ENCODE results near the gene ASPG. TPM values are rescaled to one million over a fixed set of nuclear protein-coding genes. Genes with fewer than 3 reads are reported as not detected.
A peak's percentile ranks its signal among the peaks of the same experiment; 100 is the strongest.

The ASPG gene
- total and polyA plus RNA-seq, 8 donors, result 0.16 to 0.68 (median 0.23) TPM; not detected in 2

DNA sequence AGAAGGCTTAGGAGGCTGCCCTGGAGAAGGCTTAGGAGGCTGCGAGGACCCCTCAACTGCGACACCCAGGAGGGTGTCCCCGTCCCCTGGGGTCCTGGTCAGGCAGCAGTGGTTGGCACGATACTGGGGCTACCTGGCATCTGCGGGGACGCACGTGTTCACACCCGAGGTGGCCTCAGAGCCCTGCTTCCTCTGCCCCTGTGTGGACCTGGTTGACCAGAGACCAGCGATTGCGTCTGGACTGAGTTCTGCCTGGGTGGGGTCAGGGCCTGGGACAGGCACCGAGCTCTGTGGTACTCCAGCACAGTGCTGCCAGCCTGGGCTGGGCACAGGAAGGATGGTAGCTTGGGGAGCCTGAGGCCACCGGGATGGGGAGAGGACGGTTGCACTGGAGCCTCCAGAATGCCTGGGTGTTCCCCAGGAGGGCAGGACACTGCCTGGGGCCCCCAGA lies 735 bp downstream of the ASPG start:
- no peak overlapping the region for H3K4me3 ChIP-seq
- intact Hi-C loops (cut with DNase I), result no loop called here

DNA sequence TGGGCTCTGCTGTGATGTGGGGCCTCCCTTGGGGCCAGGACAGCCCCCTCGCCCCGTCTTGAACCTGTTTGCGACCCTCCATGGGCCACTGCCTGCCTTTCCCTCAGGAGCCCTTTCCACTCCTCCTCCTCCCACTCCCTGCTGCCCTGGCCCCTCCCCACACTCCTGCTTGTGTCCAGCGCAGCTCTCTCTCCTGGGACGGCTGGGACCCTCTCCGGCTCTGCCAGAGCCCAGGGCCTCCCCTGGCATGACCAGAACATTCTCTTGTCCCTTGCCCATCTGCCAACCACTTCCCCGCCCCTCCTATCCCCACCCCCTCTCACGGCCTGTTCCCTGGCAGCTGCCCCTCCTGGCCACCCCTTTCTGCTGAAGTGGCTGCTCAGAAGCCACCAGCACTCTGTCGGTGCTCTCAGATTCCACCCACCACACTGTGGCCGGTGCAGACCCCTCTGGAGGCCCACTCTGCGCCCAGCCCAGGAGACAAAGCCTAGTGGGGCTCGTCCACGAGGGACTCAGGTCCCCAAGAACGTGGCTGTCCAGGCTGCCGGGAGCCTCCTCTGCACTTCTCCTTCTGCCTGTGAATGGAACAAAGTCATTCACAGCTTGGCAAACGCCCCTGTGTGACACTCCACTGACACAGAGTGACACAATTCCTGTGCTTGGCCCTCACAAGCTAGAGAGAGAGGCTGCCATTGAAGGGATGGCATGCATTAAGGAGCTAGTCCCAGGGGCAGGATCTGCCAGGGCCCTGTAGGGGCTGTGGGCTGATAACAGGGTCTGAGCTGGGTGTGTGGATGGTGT lies 1.4 kb downstream of the ASPG start:
- Histone ChIP-seq H3K27me3 (no peaks in the 10 kb centered on the region), H3K36me3 (no peaks in the 10 kb centered on the region), H3K4me1 (no peaks in the 10 kb centered on the region), H3K9me3 (no peaks in the 10 kb centered on the region), H3K27ac (no peak overlapping the region), H3K4me3 (no peak overlapping the region)
- TF ChIP-seq, protein P1, sequence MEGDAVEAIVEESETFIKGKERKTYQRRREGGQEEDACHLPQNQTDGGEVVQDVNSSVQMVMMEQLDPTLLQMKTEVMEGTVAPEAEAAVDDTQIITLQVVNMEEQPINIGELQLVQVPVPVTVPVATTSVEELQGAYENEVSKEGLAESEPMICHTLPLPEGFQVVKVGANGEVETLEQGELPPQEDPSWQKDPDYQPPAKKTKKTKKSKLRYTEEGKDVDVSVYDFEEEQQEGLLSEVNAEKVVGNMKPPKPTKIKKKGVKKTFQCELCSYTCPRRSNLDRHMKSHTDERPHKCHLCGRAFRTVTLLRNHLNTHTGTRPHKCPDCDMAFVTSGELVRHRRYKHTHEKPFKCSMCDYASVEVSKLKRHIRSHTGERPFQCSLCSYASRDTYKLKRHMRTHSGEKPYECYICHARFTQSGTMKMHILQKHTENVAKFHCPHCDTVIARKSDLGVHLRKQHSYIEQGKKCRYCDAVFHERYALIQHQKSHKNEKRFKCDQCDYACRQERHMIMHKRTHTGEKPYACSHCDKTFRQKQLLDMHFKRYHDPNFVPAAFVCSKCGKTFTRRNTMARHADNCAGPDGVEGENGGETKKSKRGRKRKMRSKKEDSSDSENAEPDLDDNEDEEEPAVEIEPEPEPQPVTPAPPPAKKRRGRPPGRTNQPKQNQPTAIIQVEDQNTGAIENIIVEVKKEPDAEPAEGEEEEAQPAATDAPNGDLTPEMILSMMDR (IDR thresholded peaks at IDR 0.05), result no peak
- 79 to 86% methylated on average over 13 to 16 of the region's 16 CpGs for WGBS, 2 donors
- FAIRE-seq (no peak), DNase-seq (peak in 5 of 6 donors; percentile 1 to 56 (median 13)), ATAC-seq (no peak)
- intact Hi-C loops (cut with DNase I), result no loop called here

More for the DNA sequence above, 735 bp downstream of the ASPG start:
- H3K9me3 ChIP-seq, result no peaks in the 10 kb centered on the region
- FAIRE-seq (no peak), DNase-seq (peak in 5 of 6 donors; percentile 0 to 72 (median 13)), ATAC-seq (no peak)
- no peaks in the 10 kb centered on the region for H3K27me3 ChIP-seq
- no peaks in the 10 kb centered on the region for H3K36me3 ChIP-seq
- WGBS, 2 donors, result 83 to 89% methylated on average over 11 to 13 of the region's 13 CpGs
- TF ChIP-seq, protein P1 (IDR thresholded peaks at IDR 0.05), result no peak
- no peak overlapping the region for H3K27ac ChIP-seq
- no peaks in the 10 kb centered on the region for H3K4me1 ChIP-seq

DNA sequence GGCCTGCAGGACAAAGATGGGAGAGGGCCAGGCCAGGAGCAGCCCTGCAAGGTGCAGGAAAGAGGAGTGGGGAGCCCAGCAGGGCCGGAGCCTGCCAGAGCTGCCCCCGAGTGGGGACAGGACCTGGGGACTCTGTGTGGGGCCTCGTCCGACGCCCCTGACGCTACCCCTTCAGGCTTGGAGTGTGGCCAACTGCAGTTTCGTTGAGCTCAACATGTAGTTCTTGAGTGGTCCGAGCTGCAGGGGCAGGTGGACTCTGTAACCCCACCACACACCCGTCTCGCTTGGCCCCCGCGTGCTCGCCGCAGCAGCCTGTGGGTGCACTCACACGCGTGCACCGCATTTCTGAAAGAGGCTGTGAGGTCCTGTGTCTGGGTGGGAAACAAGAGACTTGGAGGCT lies 2.0 kb downstream of the ASPG start:
- H3K27me3 ChIP-seq, result no peaks in the 10 kb centered on the region
- ATAC-seq, result no peak
- H3K36me3 ChIP-seq, result no peaks in the 10 kb centered on the region
- TF ChIP-seq, protein P1 (IDR thresholded peaks at IDR 0.05), result no peak
- peak in 3 of 6 donors; percentile 1 to 71 (median 38) for DNase-seq
- H3K4me3 ChIP-seq, result no peak overlapping the region
- FAIRE-seq, result no peak
- no peak overlapping the region for H3K27ac ChIP-seq
- H3K9me3 ChIP-seq, result no peaks in the 10 kb centered on the region
- intact Hi-C loops (cut with DNase I), result no loop called here
- no peaks in the 10 kb centered on the region for H3K4me1 ChIP-seq
- 83 to 89% methylated on average over 16 to 17 of the region's 17 CpGs for WGBS, 2 donors

DNA sequence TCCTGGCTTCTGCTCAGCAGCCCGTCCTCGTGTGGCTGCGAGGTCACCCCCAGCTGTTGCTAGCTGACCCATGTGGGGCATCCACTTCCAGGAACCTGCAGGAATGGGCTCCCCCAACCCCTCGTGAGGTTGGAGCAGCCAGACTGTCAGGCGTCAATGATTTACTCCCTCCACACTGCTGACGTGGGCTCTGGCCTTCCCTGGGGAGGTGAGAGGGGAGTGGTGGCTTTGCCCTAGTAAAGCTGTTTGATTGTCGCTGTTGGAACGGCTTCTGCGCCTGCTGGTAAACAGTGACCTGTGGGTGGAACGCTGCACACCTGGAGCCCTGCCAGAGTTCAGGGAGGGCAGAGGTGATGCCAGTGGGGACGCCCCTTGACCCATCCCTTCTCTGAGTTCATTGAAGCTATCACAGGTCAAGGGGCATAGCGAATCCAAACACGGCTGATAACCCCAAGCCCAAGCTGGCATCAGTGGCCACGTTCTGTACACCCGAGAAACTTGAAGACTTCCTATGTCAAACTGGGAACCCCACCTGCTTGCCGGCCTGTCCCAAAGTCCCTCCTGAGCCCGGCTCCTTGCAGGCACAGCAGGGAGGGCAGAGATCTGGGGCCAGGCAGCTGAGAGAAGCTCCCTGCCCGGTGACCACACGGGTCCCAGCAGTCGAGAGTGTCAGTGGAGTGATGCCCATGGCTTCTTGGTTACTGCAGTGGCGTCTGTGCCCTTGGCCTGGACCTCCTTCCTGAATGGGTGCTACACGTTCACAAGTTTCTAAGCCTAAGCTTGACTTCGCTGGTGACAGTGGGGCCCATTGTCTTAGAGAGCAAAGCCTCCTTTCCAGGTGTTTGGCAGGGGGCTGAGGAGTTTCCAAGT lies 2.7 kb downstream of the ASPG start:
- Histone ChIP-seq H3K36me3 (no peaks in the 10 kb centered on the region), H3K9me3 (no peaks in the 10 kb centered on the region), H3K4me3 (no peak overlapping the region), H3K27me3 (no peaks in the 10 kb centered on the region), H3K4me1 (no peaks in the 10 kb centered on the region), H3K27ac (no peak overlapping the region)
- FAIRE-seq, result no peak
- DNase-seq, result peak in 3 of 6 donors; percentile 42 to 60 (median 54)
- ATAC-seq, result peak in 1 of 4 donors; percentile 35
- TF ChIP-seq, protein P1 (IDR thresholded peaks at IDR 0.05), result no peak
- WGBS, 2 donors, result 64 to 67% methylated on average over 23 of the region's 23 CpGs
- intact Hi-C loops (cut with DNase I), result no loop called here
